ENCODE results near the gene COPB1. TPM values are rescaled to one million over a fixed set of nuclear protein-coding genes. Genes with fewer than 3 reads are reported as not detected.

COPB1 gene
- total and polyA plus RNA-seq, 2 of the 13 experiments (the other 11 are each of a cell fraction or from before 2014, with no cell fraction given) = 114 to 195 TPM

DNA sequence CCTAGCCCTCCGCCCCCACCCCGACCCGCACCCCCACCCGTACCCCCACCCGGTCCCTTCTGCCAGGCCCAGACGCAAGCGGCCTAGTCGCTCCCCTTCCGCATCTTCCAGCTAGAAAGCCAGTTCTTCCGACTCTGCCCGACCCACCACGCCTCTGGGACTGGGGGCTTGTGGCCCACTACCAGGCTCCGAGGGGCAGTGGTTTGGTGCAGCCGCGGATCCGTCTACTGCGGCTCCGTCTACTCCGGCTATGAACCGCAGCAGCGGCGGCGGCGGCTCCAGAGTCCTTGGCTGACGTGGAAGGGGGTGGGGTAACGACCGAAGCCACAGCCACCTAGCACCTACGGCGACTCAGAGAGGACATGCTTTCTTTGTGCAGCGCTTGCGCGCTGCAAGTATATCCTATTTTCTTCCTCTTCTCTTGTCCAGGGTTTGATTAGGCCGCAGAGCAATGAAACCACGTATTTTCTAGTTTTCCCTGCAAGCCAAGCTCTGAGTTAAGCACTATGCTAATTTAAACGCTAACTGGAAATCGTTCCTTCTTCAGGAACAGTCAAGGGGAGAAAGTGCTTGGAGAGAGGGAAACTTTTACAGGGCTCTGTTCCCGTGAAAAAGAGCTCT, at the start of gene COPB1 (continued):
- TF ChIP-seq MED13 (CRISPR knock-in tag; IDR thresholded peaks at IDR 0.05) = no peak
- no peak for TF ChIP-seq ATM (IDR thresholded peaks at IDR 0.05; ENCODE audit: borderline replicate concordance)
- TF ChIP-seq ZNF670 (CRISPR knock-in tag; IDR thresholded peaks at IDR 0.05; ENCODE audit: borderline replicate concordance) = 0 out of 2 replicates have a peak, but pooled peaks have one; percentile 73
- no peak for TF ChIP-seq ZNF230 (CRISPR knock-in tag; IDR thresholded peaks at IDR 0.05)
- TF ChIP-seq NCOR1 (IDR thresholded peaks at IDR 0.05; ENCODE audit: borderline replicate concordance, low read length) = peak; percentile 48; the same call in 1 of the 2 replicates
- 0 out of 2 replicates have a peak, but pooled peaks have one; percentile 30 for TF ChIP-seq ZSCAN25 (CRISPR knock-in tag; IDR thresholded peaks at IDR 0.05)
- TF ChIP-seq ZNF101 (CRISPR knock-in tag; IDR thresholded peaks at IDR 0.05; ENCODE audit: borderline replicate concordance, low read depth) = no peak
- TF ChIP-seq SNRNP70 (IDR thresholded peaks at IDR 0.05; ENCODE audit: low read depth, low read length) = no peak
- no peak for TF ChIP-seq SIN3A (IDR thresholded peaks at IDR 0.05; ENCODE audit: borderline replicate concordance, low read depth, low read length)
- TF ChIP-seq DMAP1 (CRISPR knock-in tag; IDR thresholded peaks at IDR 0.05) = peak; percentile 98
- peak; percentile 97 for TF ChIP-seq POLR2G (IDR thresholded peaks at IDR 0.05; ENCODE audit: low read depth, low read length)
- TF ChIP-seq SIX1 (CRISPR knock-in tag; IDR thresholded peaks at IDR 0.05; ENCODE audit: borderline replicate concordance) = no peak
- TF ChIP-seq ZNF362 (CRISPR knock-in tag; IDR thresholded peaks at IDR 0.05; ENCODE audit: borderline replicate concordance) = no peak
- TF ChIP-seq TP53 (CRISPR knock-in tag; conservative IDR thresholded peaks at IDR 0.05) = no peak
- TF ChIP-seq NFKBIZ (CRISPR knock-in tag; IDR thresholded peaks at IDR 0.05) = peak; percentile 84; the same call in 1 of the 2 replicates
- no peak for TF ChIP-seq MAFK (conservative IDR thresholded peaks at IDR 0.05 in 1 of 2, IDR thresholded peaks at IDR 0.05 in 1 of 2; ENCODE audit: low read length in 2 of 2)
- TF ChIP-seq CBX2 (IDR thresholded peaks at IDR 0.05; ENCODE audit: low read depth, low read length) = no peak
- TF ChIP-seq CBX2 (CRISPR knock-in tag; IDR thresholded peaks at IDR 0.05; ENCODE audit: low read depth) = no peak
- TF ChIP-seq FOXK1 (CRISPR knock-in tag; IDR thresholded peaks at IDR 0.05; ENCODE audit: borderline replicate concordance, low read depth) = peak; percentile 26; the same call in 1 of the 2 replicates
- no peak for TF ChIP-seq ZNF629 (CRISPR knock-in tag; conservative IDR thresholded peaks at IDR 0.05)
- TF ChIP-seq SMARCE1 (IDR thresholded peaks at IDR 0.05; ENCODE audit: borderline replicate concordance) = no peak
- no peak for TF ChIP-seq KDM6A (CRISPR knock-in tag; IDR thresholded peaks at IDR 0.05; ENCODE audit: low read depth)
- TF ChIP-seq ZFYVE20 (CRISPR knock-in tag; IDR thresholded peaks at IDR 0.05; ENCODE audit: borderline replicate concordance, low read depth) = no peak
- TF ChIP-seq ZNF773 (CRISPR knock-in tag; IDR thresholded peaks at IDR 0.05; ENCODE audit: borderline replicate concordance) = no peak
- peak; percentile 88; the same call in 1 of the 2 replicates for TF ChIP-seq YEATS4 (CRISPR knock-in tag; IDR thresholded peaks at IDR 0.05; ENCODE audit: borderline replicate concordance)
- no peak for TF ChIP-seq ZFP62 (CRISPR knock-in tag; IDR thresholded peaks at IDR 0.05)
- peak; percentile 50; the same call in 1 of the 2 replicates for TF ChIP-seq MLX (CRISPR knock-in tag; IDR thresholded peaks at IDR 0.05)
- peak; percentile 52 for TF ChIP-seq RBM39 (IDR thresholded peaks at IDR 0.05; ENCODE audit: low read depth, low read length, poor library complexity, severe bottlenecking)
- TF ChIP-seq, protein P1, sequence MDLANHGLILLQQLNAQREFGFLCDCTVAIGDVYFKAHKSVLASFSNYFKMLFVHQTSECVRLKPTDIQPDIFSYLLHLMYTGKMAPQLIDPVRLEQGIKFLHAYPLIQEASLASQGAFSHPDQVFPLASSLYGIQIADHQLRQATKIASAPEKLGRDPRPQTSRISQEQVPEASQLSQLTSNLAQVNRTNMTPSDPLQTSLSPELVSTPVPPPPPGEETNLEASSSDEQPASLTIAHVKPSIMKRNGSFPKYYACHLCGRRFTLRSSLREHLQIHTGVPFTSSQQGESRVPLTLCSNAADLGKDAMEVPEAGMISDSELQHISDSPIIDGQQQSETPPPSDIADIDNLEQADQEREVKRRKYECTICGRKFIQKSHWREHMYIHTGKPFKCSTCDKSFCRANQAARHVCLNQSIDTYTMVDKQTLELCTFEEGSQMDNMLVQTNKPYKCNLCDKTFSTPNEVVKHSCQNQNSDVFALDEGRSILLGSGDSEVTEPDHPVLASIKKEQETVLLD (CRISPR knock-in tag; IDR thresholded peaks at IDR 0.05; ENCODE audit: low read depth) = peak; percentile 68
- TF ChIP-seq JDP2 (CRISPR knock-in tag; IDR thresholded peaks at IDR 0.05; ENCODE audit: borderline replicate concordance) = no peak; the same call in 1 of the 2 replicates
